CD4-positive, alpha-beta T cell treated with Interleukin-1 beta for 1 hour (primary cell): ENCODE measurements around the gene CHD5.
A peak's percentile ranks its signal among the peaks of the same experiment; 100 is the strongest.

ENCODE experiments used
- DNase-seq, 2 donors: peaks; one replicate each; pipeline ENCODE4 v3.0.0-alpha.2; 2020 to 2022

CHD5 gene

GRCh38 chr1:6052543-6053205 is 127.4 kb downstream of the CHD5 start:
- peak; percentile 20 to 37 for DNase-seq
